SK-N-SH treated with all-trans-retinoic acid at 6 μM for 48 hours (cell line): Measurements from ENCODE around the gene IFNA1.

Experiments
- CREB5 ChIP-seq: fragments of 250-450 bp; sonication (Bioruptor Pico); IDR thresholded peaks from 2 replicates; pipeline ENCODE4 v1.5.1; 2020; ENCODE audit warnings: low read depth, mild to moderate bottlenecking, moderate library complexity
- CSDC2 ChIP-seq: fragments of 250-450 bp; sonication (Bioruptor Pico); IDR thresholded peaks from 2 replicates; pipeline ENCODE4 v1.5.0; 2020; ENCODE audit warnings: mild to moderate bottlenecking, moderate library complexity
- CSRNP3 ChIP-seq: fragments of 250-450 bp; sonication (Bioruptor Pico); IDR thresholded peaks from 2 replicates; pipeline ENCODE4 v1.5.1; 2021; ENCODE audit warnings: mild to moderate bottlenecking, moderate library complexity
- ESRRG ChIP-seq: fragments of 250-450 bp; sonication (Bioruptor Pico); IDR thresholded peaks from 2 replicates; pipeline ENCODE4 v1.6.1; 2021; ENCODE audit warnings: mild to moderate bottlenecking
- ISL1 ChIP-seq: fragments of 250-450 bp; sonication (Bioruptor Pico); IDR thresholded peaks from 2 replicates; pipeline ENCODE4 v2.1.2; 2022; ENCODE audit warnings: mild to moderate bottlenecking, moderate library complexity
- RARB ChIP-seq: fragments of 250-450 bp; sonication (Bioruptor Pico); IDR thresholded peaks from 2 replicates; pipeline ENCODE4 v1.8.0; 2021; ENCODE audit warnings: mild to moderate bottlenecking, moderate library complexity
- TSHZ2 ChIP-seq: fragments of 250-450 bp; sonication (Bioruptor Pico); IDR thresholded peaks from 2 replicates; pipeline ENCODE4 v1.5.0; 2020; ENCODE audit warnings: mild to moderate bottlenecking, moderate library complexity
- ZFP3 ChIP-seq: fragments of 250-450 bp; sonication (Bioruptor Pico); IDR thresholded peaks from 2 replicates; pipeline ENCODE4 v1.5.0; 2020; ENCODE audit warnings: mild to moderate bottlenecking, moderate library complexity
- ZFP30 ChIP-seq: fragments of 450-650 bp; formaldehyde crosslinking; IDR thresholded peaks from 2 replicates; pipeline ENCODE4 v1.5.0; 2022; ENCODE audit warnings: mild to moderate bottlenecking, moderate library complexity

- TF ChIP-seq ISL1 (CRISPR knock-in tag) (no peak), RARB (CRISPR knock-in tag) (no peak), ZFP30 (CRISPR knock-in tag) (no peak), TSHZ2 (CRISPR knock-in tag) (no peak), ZFP3 (CRISPR knock-in tag) (no peak), CREB5 (CRISPR knock-in tag) (no peak), ESRRG (CRISPR knock-in tag) (no peak), CSRNP3 (no peak), CSDC2 (CRISPR knock-in tag) (no peak)
These were observed 27.1 kb upstream of the IFNA1 start for GRCh38 chr9:21413151-21413550.
